DMS79 treated with DMSO at 0.1 percent for 48 hours (cell line): ENCODE measurements around the gene CCND1.
"Not testable (repeated sequence)": the region's sequence is repeated elsewhere in the genome, so short reads cannot be mapped to it uniquely, and the experiment has no call there.

Experiments
- DNase-seq: peaks from one replicate; lab custom pipeline; 2025; lab: John Stamatoyannopoulos, UW

The CCND1 gene

GRCh38 chr11:69692422-69692821, 51.5 kb downstream of the CCND1 start:
- DNase-seq = no peak

GRCh38 chr11:69694781-69695180, 53.8 kb downstream of the CCND1 start:
- peak; percentile 32 for DNase-seq

- DNase-seq = no peak
Measured at GRCh38 chr11:69695581-69695980, 54.6 kb downstream of the CCND1 start.

GRCh38 chr11:69695995-69696394, 55.0 kb downstream of the CCND1 start:
- DNase-seq = not testable (repeated sequence)

- DNase-seq = peak; percentile 24
Measured at GRCh38 chr11:69696749-69697468, 56.0 kb downstream of the CCND1 start.

GRCh38 chr11:69697469-69697843, 56.5 kb downstream of the CCND1 start:
- DNase-seq = no peak

- no peak for DNase-seq
Measured at GRCh38 chr11:69697861-69698260, 56.9 kb downstream of the CCND1 start.

GRCh38 chr11:69698362-69698761, 57.4 kb downstream of the CCND1 start:
- no peak for DNase-seq

- no peak for DNase-seq
Measured at GRCh38 chr11:69699213-69699612, 58.3 kb downstream of the CCND1 start.

- DNase-seq = peak; percentile 64
Measured at GRCh38 chr11:69700278-69701140, 59.6 kb downstream of the CCND1 start.

- DNase-seq = no peak
Measured at GRCh38 chr11:69702239-69702691, 61.3 kb downstream of the CCND1 start.

- no peak for DNase-seq
Measured at GRCh38 chr11:69702769-69703452, 62.0 kb downstream of the CCND1 start.

- DNase-seq = no peak
Measured at GRCh38 chr11:69703453-69703767, 62.5 kb downstream of the CCND1 start.
